Breast epithelium (tissue), 4 donors: Measurements from ENCODE around the gene LSAMP. TPM values are rescaled to one million over a fixed set of nuclear protein-coding genes. Genes with fewer than 3 reads are reported as not detected.
A peak's percentile ranks its signal among the peaks of the same experiment; 100 is the strongest.

Experiments used
- DNase-seq, 2 donors: peaks; one replicate each; pipeline ENCODE4 v3.0.0-alpha.2; 2019; ENCODE audit warnings: low spot score in 2 of 2
- H3K27ac ChIP-seq, 2 donors: fragments of 200-600 bp; sonication (generic) in 1 of 2; one replicate each; pipeline ENCODE4 v1.5.1; 2016 to 2019; ENCODE audit warnings: mild to moderate bottlenecking in 1 of 2
- H3K27me3 ChIP-seq, 2 donors: fragments of 200-600 bp; sonication (generic) in 1 of 2; one replicate each; pipeline versions ENCODE4 v1.5.1 to v1.6.0; 2017 to 2019; ENCODE audit warnings: control low read depth in 1 of 2, mild to moderate bottlenecking in 1 of 2
- H3K36me3 ChIP-seq: fragments of 200-600 bp; one replicate; pipeline ENCODE4 v1.5.1; 2019
- H3K4me1 ChIP-seq, 2 donors: fragments of 200-600 bp; sonication (generic); one replicate each; pipeline ENCODE4 v1.5.1; 2016 to 2019; ENCODE audit warnings: control low read depth in 1 of 2
- H3K4me3 ChIP-seq, 3 donors: fragments of 200-600 bp; sonication (generic); 1 replicate in 2 of 3; 2 replicates in 1 of 3; pipeline ENCODE4 v1.5.1; 2016 to 2019; ENCODE audit warnings: mild to moderate bottlenecking in 3 of 3, moderate library complexity in 2 of 3
- H3K9me3 ChIP-seq, 2 donors: fragments of 200-600 bp; sonication (generic) in 1 of 2; one replicate each; pipeline ENCODE4 v1.5.1; 2016 to 2019; ENCODE audit warnings: control low read depth in 1 of 2
- POLR2A ChIP-seq: fragments of 450-650 bp; IDR thresholded peaks from one replicate; pipeline ENCODE4 v1.6.1; 2016; ENCODE audit warnings: antibody characterized with exemption, mild to moderate bottlenecking, moderate library complexity
- POLR2AphosphoS5 ChIP-seq, 3 donors: sonication (generic); formaldehyde crosslinking; IDR thresholded peaks; one replicate each; pipeline ENCODE4 v1.6.1; 2017; ENCODE audit warnings: antibody characterized with exemption in 3 of 3
- intact Hi-C: fragments of 100-400 bp; cut with DNase I; formaldehyde crosslinking; loops from one replicate; pipeline ENCODE4 v1.15.1; 2023; ENCODE audit warnings: low total_unique reads
- total RNA-seq, 3 donors: library from RNA; depleted of rRNA; stranded (reverse); fragments of >200 nt; gene quantifications; one replicate each; pipeline ENCODE4 v1.1.0, GENCODE V29; 2016
- TF ChIP-seq, protein P1 (sequence below), 3 donors: fragments of 450-650 bp; IDR thresholded peaks; one replicate each; pipeline ENCODE4 v1.5.1; 2016 to 2017; ENCODE audit warnings: antibody characterized with exemption in 3 of 3, mild to moderate bottlenecking in 3 of 3, moderate library complexity in 3 of 3

LSAMP gene
- total RNA-seq, 3 donors from 2014 or later: 1.6 to 3.8 (median 3.5) TPM

DNA sequence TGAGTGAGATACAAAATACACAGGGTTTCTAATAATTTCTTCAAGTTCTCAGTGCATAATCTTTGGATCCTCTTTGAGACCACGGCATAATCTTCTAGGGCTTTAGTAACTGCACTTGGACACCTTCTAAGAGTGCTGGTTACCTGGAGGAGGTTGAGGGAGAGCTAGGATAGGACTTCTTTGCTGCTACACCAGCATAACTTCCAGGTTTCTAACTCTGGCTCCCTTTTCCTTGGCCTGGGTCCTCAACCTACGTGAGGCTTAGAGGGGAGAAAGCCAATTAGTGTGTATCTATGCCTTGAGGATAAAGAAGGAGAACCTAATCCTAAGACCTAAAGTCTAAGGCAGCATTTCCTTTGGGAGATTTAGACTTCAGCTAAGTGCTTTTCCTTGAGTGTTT lies 184.8 kb downstream of the LSAMP start:
- Histone ChIP-seq H3K36me3 (no peaks in the 10 kb centered on the region), H3K9me3 (no peaks in the 10 kb centered on the region), H3K4me1 (no peaks in the 10 kb centered on the region), H3K4me3 (no peak overlapping the region), H3K27me3 (no peaks in the 10 kb centered on the region), H3K27ac (no peak overlapping the region)
- TF ChIP-seq POLR2A: no peak
- no peak for TF ChIP-seq POLR2AphosphoS5 (IDR thresholded peaks at IDR 0.05)
- TF ChIP-seq, protein P1, sequence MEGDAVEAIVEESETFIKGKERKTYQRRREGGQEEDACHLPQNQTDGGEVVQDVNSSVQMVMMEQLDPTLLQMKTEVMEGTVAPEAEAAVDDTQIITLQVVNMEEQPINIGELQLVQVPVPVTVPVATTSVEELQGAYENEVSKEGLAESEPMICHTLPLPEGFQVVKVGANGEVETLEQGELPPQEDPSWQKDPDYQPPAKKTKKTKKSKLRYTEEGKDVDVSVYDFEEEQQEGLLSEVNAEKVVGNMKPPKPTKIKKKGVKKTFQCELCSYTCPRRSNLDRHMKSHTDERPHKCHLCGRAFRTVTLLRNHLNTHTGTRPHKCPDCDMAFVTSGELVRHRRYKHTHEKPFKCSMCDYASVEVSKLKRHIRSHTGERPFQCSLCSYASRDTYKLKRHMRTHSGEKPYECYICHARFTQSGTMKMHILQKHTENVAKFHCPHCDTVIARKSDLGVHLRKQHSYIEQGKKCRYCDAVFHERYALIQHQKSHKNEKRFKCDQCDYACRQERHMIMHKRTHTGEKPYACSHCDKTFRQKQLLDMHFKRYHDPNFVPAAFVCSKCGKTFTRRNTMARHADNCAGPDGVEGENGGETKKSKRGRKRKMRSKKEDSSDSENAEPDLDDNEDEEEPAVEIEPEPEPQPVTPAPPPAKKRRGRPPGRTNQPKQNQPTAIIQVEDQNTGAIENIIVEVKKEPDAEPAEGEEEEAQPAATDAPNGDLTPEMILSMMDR (IDR thresholded peaks at IDR 0.05): no peak
- intact Hi-C loops: no loop called here
- DNase-seq: no peak

DNA sequence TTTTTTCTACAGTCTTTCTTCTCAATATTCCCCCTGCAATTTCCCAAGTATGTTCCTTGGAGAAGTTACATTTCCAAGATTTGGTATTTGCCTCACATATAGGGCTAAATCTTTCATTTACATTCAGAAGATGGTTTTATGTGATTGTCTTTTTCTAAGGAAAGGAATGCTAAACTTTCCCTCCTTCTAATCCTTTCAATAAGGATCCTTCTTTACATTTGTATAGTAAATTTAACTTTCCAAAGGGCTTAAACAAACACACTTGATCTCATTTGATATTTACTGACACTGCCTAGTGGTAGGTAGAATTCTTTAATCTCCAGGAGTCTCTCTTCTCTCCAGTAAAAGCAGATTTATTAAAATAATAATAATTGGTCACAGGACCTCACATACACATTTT lies 185.3 kb downstream of the LSAMP start:
- H3K27me3 ChIP-seq: no peaks in the 10 kb centered on the region
- no peaks in the 10 kb centered on the region for H3K9me3 ChIP-seq
- TF ChIP-seq POLR2A (no peak), POLR2AphosphoS5 (IDR thresholded peaks at IDR 0.05) (no peak)
- TF ChIP-seq, protein P1 (IDR thresholded peaks at IDR 0.05): no peak
- H3K4me3 ChIP-seq: no peak overlapping the region
- intact Hi-C loops: no loop called here
- H3K27ac ChIP-seq: no peak overlapping the region
- no peak for DNase-seq
- H3K36me3 ChIP-seq: no peaks in the 10 kb centered on the region
- H3K4me1 ChIP-seq: no peaks in the 10 kb centered on the region

DNA sequence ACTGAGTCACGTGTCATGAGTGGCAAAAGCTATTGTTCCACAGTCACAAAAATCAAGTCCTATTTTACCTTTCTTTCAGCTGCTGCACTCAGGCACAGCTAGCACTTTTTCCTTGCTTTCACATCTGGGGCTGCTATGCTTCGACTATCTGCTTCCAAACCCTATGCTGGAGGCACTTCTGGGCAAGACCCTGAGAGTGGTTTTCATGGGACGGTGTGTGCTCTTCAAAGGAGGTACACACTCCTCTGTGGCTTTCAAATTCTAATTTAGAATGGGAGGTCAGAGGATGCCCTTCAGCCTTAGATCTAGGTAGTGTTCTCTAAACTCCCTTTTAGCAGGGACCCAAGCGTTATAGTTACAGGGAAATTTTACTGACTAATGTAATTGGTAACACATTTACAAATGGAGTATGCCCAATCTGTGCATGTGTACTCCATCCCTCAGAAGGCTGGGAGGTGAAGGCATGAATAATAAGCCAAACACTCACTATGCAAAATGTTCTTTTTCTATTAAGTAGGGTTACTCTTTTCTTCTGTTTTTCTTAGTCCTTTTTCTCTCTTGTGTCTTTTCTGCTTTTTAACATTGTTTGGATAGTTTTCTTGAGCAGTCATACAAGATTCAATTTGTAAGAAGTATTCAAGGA lies 188.3 kb downstream of the LSAMP start:
- no peaks in the 10 kb centered on the region for H3K9me3 ChIP-seq
- no peak for DNase-seq
- intact Hi-C loops: no loop called here
- no peaks in the 10 kb centered on the region for H3K27me3 ChIP-seq
- H3K27ac ChIP-seq: peak overlapping the region in 1 of 2 donors; percentile 19
- TF ChIP-seq POLR2AphosphoS5 (IDR thresholded peaks at IDR 0.05): no peak
- TF ChIP-seq POLR2A: no peak
- TF ChIP-seq, protein P1 (IDR thresholded peaks at IDR 0.05): no peak
- H3K4me3 ChIP-seq: no peak overlapping the region
- no peaks in the 10 kb centered on the region for H3K4me1 ChIP-seq
- H3K36me3 ChIP-seq: no peaks in the 10 kb centered on the region

DNA sequence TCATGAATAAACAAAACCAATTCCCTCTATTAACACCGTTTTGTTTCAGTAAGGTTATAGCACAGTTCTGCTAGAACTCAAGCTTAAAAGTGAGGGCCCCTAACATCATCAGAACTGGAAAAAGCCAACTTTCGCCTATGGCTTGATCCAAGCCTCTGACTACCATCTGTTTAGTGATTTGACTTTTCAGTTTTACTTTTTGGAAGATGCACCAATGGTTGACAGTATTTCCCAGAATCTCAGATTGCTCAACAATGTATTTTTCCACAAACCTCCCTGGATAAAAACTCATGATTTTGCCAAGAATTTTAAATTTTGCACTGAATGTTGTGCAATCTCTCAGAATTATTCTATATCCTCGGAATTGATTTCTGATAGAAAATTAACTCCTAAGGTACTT lies 190.7 kb downstream of the LSAMP start:
- Histone ChIP-seq H3K27ac (peak overlapping the region in 1 of 2 donors; percentile 78), H3K27me3 (no peaks in the 10 kb centered on the region), H3K4me3 (no peak overlapping the region), H3K4me1 (no peaks in the 10 kb centered on the region), H3K36me3 (no peaks in the 10 kb centered on the region), H3K9me3 (no peaks in the 10 kb centered on the region)
- intact Hi-C loops: no loop called here
- no peak for DNase-seq
- TF ChIP-seq POLR2A (no peak), POLR2AphosphoS5 (IDR thresholded peaks at IDR 0.05) (no peak)
- TF ChIP-seq, protein P1 (IDR thresholded peaks at IDR 0.05): no peak

DNA sequence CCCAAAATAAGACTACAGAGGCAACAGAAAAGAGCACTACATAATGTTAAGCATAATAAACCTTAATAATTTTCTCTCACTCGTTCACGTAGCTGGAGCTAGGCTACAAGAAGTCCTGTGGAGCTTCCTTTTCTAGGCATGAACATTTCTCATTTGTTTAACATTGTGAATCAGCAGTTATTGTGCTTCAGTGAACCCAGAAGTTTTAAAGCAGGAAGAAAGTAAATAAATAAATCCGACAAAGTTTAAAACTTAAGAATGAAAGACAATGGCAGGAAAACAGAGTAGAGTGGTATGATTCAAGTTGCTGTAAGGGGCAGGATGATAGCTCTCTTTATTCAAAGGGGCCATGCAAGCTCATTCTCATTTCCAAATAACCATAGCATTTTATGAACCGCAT lies 191.8 kb downstream of the LSAMP start:
- H3K36me3 ChIP-seq: no peaks in the 10 kb centered on the region
- intact Hi-C loops: no loop called here
- TF ChIP-seq POLR2A: no peak
- no peak for TF ChIP-seq POLR2AphosphoS5 (IDR thresholded peaks at IDR 0.05)
- TF ChIP-seq, protein P1 (IDR thresholded peaks at IDR 0.05): no peak
- DNase-seq: no peak
- no peaks in the 10 kb centered on the region for H3K27me3 ChIP-seq
- H3K4me3 ChIP-seq: no peak overlapping the region
- H3K27ac ChIP-seq: no peak overlapping the region
- H3K9me3 ChIP-seq: no peaks in the 10 kb centered on the region
- no peaks in the 10 kb centered on the region for H3K4me1 ChIP-seq
